ENCODE measurements around the gene CDKAL1. TPM values are rescaled to one million over a fixed set of nuclear protein-coding genes. Genes with fewer than 3 reads are reported as not detected.
"Not testable (repeated sequence)": the region's sequence is repeated elsewhere in the genome, so short reads cannot be mapped to it uniquely, and the experiment has no call there.

Gene CDKAL1
- total and polyA plus RNA-seq, 10 donors = 4.8 to 26.9 (median 20.1) TPM

DNA sequence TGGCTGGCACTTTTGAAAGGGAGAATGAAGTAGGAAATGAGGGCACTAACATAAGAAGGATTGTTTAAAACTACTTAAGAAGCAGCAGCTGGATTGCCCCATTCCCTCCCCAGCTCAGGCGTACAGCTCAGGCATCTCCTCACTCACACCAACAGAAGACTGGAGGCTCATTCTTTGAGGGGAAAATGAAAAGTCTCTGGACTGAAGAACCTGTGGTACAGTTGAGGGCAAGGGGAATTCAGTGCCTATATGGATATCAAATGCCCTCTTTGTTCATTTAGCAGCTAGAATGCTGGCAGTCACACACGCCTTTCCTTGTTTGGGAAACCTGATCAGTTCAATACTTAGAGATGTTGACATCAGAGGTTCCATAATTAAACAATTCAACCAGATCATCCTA lies 557.2 kb downstream of the CDKAL1 start:
- no peaks in the 10 kb centered on the region for H3K9me3 ChIP-seq
- intact Hi-C loops (cut with DNase I; ENCODE audit: low total_unique reads) = no loop called here
- peaks cover 0 to 11% (median 0%) of the 10 kb centered on the region in 6 donors for H3K36me3 ChIP-seq
- DNase-seq = no peak
- WGBS, 5 donors = 96 to 100% (median 98%) methylated on average over 2 of the region's 2 CpGs
- H3K27ac ChIP-seq = no peak overlapping the region
- no peaks in the 10 kb centered on the region for H3K4me1 ChIP-seq
- H3K4me3 ChIP-seq = no peak overlapping the region
- H3K27me3 ChIP-seq (replicated peaks in 1 of 7) = no peaks in the 10 kb centered on the region
- TF ChIP-seq, protein P1, sequence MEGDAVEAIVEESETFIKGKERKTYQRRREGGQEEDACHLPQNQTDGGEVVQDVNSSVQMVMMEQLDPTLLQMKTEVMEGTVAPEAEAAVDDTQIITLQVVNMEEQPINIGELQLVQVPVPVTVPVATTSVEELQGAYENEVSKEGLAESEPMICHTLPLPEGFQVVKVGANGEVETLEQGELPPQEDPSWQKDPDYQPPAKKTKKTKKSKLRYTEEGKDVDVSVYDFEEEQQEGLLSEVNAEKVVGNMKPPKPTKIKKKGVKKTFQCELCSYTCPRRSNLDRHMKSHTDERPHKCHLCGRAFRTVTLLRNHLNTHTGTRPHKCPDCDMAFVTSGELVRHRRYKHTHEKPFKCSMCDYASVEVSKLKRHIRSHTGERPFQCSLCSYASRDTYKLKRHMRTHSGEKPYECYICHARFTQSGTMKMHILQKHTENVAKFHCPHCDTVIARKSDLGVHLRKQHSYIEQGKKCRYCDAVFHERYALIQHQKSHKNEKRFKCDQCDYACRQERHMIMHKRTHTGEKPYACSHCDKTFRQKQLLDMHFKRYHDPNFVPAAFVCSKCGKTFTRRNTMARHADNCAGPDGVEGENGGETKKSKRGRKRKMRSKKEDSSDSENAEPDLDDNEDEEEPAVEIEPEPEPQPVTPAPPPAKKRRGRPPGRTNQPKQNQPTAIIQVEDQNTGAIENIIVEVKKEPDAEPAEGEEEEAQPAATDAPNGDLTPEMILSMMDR (IDR thresholded peaks at IDR 0.05 in 8 of 11, conservative IDR thresholded peaks at IDR 0.05 in 3 of 11) = no peak
- TF ChIP-seq POLR2AphosphoS5 (IDR thresholded peaks at IDR 0.05) (no peak), POLR2A (IDR thresholded peaks at IDR 0.05) (no peak)

- H3K9me3 ChIP-seq; H3K4me1 ChIP-seq; H3K27me3 ChIP-seq (replicated peaks in 1 of 7); H3K4me3 ChIP-seq; H3K36me3 ChIP-seq; DNase-seq; H3K27ac ChIP-seq; intact Hi-C loops (cut with DNase I; ENCODE audit: low total_unique reads): not testable (repeated sequence)
- WGBS, 5 donors = 89 to 97% (median 95%) methylated on average over 6 of the region's 6 CpGs
Measured at GRCh38 chr6:21092231-21092772, 558.0 kb downstream of the CDKAL1 start.

GRCh38 chr6:21095462-21095861 lies 561.2 kb downstream of the CDKAL1 start:
- 87 to 98% (median 92%) methylated on average over 2 of the region's 2 CpGs for WGBS, 5 donors
- H3K4me3 ChIP-seq = no peak overlapping the region
- no peak overlapping the region for H3K27ac ChIP-seq
- DNase-seq = no peak
- TF ChIP-seq POLR2A (IDR thresholded peaks at IDR 0.05) (no peak), POLR2AphosphoS5 (IDR thresholded peaks at IDR 0.05) (no peak)
- TF ChIP-seq, protein P1 (IDR thresholded peaks at IDR 0.05 in 8 of 11, conservative IDR thresholded peaks at IDR 0.05 in 3 of 11) = no peak
- H3K9me3 ChIP-seq = no peaks in the 10 kb centered on the region
- intact Hi-C loops (cut with DNase I; ENCODE audit: low total_unique reads) = no loop called here
- H3K4me1 ChIP-seq = peaks cover 0 to 16% (median 12%) of the 10 kb centered on the region in 6 donors
- H3K36me3 ChIP-seq = no peaks in the 10 kb centered on the region
- no peaks in the 10 kb centered on the region for H3K27me3 ChIP-seq (replicated peaks in 1 of 7)

- Histone ChIP-seq H3K4me3 (no peak overlapping the region), H3K27me3 (replicated peaks in 1 of 7) (no peaks in the 10 kb centered on the region), H3K27ac (no peak overlapping the region), H3K9me3 (no peaks in the 10 kb centered on the region), H3K36me3 (no peaks in the 10 kb centered on the region), H3K4me1 (peaks cover 0 to 29% (median 16%) of the 10 kb centered on the region in 6 donors)
- intact Hi-C loops (cut with DNase I; ENCODE audit: low total_unique reads) = no loop called here
- WGBS, 5 donors = 91 to 99% (median 94%) methylated on average over 4 of the region's 4 CpGs
- TF ChIP-seq, protein P1 (IDR thresholded peaks at IDR 0.05 in 8 of 11, conservative IDR thresholded peaks at IDR 0.05 in 3 of 11) = no peak
- TF ChIP-seq POLR2AphosphoS5 (IDR thresholded peaks at IDR 0.05) (no peak), POLR2A (IDR thresholded peaks at IDR 0.05) (no peak)
- no peak for DNase-seq
Measured at GRCh38 chr6:21098134-21098533, 563.9 kb downstream of the CDKAL1 start.

- TF ChIP-seq POLR2AphosphoS5 (IDR thresholded peaks at IDR 0.05) (no peak), POLR2A (IDR thresholded peaks at IDR 0.05) (no peak)
- TF ChIP-seq, protein P1 (IDR thresholded peaks at IDR 0.05 in 8 of 11, conservative IDR thresholded peaks at IDR 0.05 in 3 of 11) = no peak
Measured at GRCh38 chr6:21098744-21099143, 564.5 kb downstream of the CDKAL1 start.

More at GRCh38 chr6:21098744-21099143, 564.5 kb downstream of the CDKAL1 start:
- Histone ChIP-seq H3K36me3 (no peaks in the 10 kb centered on the region), H3K4me1 (peaks cover 0 to 29% (median 16%) of the 10 kb centered on the region in 6 donors), H3K9me3 (no peaks in the 10 kb centered on the region), H3K27me3 (replicated peaks in 1 of 7) (no peaks in the 10 kb centered on the region), H3K4me3 (no peak overlapping the region), H3K27ac (no peak overlapping the region)
- no peak for DNase-seq
- intact Hi-C loops (cut with DNase I; ENCODE audit: low total_unique reads) = no loop called here
- 93 to 100% (median 98%) methylated on average over 1 of the region's 1 CpG for WGBS, 5 donors

Data from spleen (tissue), 11 donors.